Measurements from ENCODE around the gene YPEL4.
"Not testable (repeated sequence)": the region's sequence is repeated elsewhere in the genome, so short reads cannot be mapped to it uniquely, and the experiment has no call there.

Gene YPEL4, protein sequence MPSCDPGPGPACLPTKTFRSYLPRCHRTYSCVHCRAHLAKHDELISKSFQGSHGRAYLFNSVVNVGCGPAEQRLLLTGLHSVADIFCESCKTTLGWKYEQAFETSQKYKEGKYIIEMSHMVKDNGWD

DNA sequence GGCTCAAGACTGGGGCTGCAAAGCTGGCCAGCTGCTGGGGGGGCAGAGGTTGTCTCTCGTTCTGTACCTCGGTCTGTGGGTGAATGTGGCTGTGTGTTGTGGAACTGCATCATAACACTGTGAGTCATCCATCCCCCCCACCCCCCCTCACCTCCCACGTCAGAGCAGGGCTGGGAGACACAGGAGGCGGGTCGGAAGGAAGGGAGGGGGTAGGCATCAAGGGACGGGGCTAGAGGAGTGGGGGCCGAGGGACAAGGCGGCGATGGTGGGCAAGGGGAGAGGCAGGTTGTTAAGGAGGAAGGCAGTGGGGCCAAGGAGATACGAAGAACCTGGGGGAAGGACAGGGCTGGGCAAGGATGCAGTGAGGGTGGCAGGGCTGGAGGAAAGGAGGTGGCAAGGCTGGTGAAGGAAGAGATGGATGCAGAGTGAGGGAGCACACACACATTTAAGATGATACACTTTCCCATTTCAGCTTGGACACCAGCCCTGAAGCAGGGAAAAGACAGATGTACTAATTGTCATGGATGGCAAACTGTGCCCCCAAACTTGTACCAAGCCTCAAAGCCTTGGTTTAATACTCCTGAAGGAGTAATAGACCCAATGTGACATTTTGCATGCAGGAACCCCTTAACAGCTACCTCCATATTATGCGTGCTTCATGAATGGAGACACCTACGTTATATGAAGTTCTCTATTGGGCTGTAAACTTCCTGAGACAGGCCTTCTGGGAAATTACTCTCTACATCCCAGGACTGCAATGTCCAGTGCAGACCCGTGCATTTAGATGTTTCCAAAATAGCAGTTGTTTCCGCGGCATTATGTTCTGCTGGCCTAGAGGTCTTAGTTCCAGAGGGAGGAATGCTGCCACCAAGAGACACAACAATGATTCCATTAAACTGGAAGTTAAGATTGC, at the start of gene YPEL4:
Gene YPEL4 (minus strand): TSS at position 87 of the 913 bp plus-strand sequence. CDS start 2,805 bp downstream, outside the sequence.
- DNase-seq, result no peak

DNA sequence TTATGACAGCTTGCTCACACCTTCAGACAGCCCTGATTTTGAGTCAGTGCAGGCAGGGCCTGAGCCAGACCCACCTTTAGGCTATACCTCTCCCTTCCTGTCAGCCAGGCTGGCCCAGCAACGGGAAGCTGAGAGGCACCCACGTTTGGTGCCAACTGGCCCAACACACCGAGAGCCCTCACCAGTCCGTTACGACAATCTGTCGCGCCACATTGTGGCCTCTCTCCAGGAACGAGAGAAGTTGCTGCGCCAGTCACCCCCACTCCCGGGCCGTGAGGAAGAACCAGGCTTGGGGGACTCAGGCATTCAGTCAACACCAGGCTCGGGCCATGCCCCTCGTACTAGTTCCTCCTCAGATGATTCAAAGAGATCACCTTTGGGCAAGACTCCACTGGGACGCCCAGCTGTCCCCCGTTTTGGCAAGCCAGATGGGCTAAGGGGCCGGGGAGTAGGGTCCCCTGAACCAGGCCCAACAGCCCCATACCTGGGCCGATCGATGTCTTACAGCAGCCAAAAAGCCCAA, 49.2 kb upstream of the YPEL4 start:
- DNase-seq, result no peak

DNA sequence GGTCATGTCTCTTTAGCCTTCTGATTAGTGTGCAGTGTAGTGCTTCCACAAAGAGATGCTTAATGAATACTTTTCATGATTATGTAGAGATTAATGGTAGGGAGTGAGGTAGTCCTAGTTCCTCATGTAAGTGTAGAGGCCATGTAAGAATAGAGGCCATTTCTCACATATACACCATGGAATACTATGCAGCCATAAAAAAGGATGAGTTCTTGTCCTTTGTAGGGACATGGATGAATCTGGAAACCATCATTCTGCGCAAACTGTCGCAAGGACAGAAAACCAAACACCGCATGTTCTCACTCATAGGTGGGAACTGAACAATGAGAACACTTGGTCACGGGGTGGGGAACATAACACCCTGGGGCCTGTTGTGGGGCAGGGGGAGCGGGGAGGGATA, 40.8 kb upstream of the YPEL4 start:
- not testable (repeated sequence) for DNase-seq

DNA sequence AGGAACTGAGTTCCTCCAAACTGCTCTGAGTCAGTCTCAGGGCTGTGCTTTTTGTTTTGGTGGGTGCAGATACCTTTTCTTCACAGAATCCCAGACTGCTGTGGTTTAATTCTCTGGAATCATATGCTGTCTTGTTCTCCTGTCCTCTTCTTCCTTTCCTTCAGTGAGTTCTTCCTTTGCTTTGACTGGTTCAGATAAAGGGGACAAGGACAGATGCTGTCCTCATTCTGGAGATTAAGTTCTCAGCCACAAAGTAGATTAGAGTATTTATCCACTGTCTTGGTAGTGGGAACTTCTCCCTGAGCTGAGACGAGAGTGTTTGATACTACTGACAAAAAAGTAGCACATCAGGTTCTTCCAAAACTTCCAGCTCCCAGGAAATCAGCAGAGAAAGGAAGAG, 31.5 kb upstream of the YPEL4 start:
- DNase-seq, result no peak

DNA sequence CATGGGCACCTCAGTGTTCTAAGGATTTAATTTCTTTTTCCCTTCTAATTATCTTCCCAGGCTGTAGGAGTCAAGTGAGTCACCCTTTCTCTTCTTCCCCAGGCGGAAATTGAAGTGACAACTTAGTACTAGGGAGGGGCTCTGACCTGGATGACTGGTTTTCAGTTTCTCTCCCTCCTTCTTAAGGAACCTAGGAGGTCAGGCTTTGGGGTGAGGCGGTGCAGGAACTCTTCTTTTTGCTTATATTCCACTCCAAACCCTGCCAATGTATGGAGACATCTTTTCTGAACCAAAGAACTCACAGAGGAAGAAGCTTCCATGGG, 30.8 kb upstream of the YPEL4 start:
- DNase-seq, result no peak

DNA sequence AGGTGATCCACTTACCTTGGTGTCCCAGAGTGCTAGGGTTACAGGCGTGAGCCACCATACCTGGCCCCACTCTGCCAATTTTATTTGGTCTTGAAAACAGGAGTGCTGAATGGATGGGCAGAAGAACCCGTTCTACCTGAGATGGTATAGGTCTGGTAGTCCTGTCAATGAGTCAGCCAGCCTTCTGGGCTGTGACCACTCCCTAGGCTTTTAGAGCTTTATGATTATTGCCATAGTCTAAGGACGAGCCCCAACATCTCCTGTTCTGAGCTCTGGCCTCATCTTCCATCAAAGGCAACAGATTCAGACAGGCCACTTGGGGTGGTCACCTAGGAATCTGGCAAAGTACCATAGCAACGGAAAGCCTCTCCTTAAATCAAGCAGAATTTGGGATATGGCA, 29.7 kb upstream of the YPEL4 start:
- no peak for DNase-seq

DNA sequence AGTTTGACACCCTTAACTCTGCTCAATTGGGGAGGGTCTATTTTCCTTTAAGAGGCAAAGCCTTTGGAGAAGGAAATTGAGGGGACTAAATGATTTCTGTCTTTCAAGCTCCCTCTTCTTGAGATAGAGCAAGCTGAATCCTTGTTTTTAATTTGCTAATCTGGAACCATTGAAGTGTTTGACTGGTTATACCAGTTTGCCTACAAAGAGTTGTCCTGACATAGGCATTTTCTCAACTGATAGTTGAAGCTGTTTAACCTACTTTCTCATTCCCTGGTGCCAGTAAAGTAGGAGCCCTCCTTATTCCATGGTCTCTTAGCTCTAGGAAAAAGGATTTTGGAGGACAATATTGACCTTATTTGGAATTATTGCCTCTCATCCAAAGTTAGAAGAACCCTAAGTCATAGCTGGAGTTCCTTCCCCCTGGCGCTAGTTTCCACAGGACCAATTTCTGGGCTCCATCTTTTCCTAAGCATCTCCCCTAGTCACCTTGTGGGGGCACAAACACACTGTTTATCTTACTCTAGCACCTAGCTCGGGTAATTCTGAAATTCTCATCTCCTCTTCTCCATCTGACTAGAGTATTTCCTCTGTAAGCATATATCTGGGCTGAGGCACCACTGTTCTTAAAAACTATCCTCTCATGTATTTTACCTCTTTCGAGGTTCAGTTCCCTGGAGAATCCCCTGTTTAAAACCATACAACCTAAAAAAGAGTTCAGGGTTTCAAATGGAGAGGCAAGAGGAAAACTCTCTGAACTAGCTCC, 25.6 kb upstream of the YPEL4 start:
- no peak for DNase-seq

DNA sequence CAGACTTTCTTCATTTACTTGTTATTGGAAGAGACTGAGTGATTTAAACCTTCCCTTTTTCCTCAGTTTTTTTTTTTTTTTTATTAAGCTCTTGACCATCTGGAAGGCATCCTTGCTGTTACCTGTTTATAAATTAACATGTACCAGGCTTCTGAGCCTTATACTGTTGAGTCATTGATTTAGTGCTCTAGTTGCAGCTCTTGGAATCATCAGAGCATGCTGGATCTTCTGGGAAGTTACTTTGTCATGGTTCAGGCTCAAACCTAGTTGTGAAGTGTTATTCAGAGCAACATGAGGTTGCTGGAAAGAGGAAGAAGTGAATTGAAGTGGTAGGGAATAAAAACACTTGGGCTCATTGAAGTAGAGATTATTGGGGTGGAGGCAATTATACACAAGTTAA, 24.5 kb upstream of the YPEL4 start:
- DNase-seq, result no peak

DNA sequence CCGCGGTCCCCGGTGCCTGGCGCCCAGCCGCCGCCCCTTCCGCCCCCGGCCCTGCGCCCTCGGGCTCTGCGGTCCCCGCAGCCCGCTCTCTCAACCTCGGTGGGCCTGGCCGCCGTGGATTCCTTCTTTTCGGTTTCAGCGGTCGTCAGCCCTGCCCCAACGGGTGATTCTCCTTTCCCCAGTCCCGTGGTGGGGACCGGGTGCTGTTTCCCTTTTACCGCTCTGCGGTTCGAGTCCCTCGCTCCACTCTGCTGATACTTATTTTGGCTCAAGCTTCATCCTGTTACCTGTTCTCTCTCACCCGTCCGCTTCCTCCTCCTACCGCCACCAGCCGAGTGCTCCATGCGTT, 18.7 kb upstream of the YPEL4 start:
- peak in 1 of 2 experiments; percentile 33 for DNase-seq

DNA sequence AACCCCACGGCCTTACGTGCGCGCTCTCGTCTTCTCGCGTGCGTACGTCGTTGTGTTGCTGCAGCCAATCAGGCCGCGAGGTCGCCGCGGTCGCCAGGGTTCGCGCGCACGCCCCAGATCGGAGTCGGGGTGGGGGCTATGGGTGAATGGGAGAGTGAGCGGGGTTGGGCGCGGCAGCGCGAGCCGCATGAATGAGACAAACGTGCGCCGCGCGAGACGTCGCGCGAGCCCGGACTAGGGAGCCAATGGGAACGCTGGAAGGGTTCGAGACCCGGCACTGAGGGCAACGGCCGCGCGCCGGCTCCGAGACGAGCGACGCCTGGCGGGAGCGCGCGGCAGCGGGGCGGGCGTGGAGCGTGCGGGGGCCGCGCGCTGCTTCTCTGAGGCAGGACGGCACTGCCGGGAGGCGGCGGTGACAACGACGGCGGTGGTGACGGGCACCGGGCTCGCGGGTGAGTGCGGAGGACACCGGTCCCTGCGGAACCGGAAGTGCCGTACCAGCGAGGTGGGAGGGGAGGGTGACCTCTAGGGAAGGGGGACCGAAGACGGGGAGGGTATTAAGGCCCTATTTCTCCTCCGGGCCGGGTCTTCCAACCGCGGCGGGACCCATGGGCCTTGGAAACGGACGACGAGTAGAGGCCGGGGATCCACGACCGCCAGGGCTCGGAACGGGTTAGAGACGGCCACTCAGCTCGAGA, 18.2 kb upstream of the YPEL4 start, which contains the start of gene ZDHHC5:
Gene ZDHHC5 (plus strand): TSS at position 379 of the 698 bp plus-strand sequence. CDS start 4,977 bp downstream, outside the sequence.
- DNase-seq, result peak; percentile 97 to 99

DNA sequence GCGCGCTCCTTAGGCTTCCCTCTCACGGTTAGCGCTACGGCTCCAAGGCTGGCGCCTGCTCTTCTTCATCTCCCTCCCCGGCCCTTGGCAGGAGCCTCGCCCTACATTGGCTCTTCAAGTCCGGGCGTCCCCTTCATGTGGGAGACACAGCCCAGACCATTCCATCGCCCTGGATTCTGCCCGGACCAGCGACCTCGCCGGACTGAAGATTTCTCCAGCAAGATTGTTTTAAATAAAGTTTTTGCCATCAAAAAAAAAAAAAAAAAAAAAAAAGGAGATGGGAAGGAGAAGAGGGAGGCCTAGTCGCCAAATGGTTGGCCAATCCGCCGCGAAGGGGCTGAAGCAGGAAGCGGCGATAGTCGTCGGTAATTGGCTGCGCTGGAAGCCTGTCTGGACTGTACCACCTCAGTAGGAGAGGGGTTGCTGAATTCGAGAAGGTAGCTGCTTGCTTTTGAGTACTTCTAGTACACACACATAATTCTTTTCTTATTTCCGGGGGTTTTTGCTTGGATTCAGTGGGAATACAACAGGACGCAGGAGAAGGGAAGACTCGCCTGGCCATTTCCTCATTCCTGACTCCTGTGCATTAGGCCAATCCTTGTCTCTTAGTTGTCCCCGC, 17.5 kb upstream of the YPEL4 start:
- DNase-seq, result peak; percentile 97 to 99

DNA sequence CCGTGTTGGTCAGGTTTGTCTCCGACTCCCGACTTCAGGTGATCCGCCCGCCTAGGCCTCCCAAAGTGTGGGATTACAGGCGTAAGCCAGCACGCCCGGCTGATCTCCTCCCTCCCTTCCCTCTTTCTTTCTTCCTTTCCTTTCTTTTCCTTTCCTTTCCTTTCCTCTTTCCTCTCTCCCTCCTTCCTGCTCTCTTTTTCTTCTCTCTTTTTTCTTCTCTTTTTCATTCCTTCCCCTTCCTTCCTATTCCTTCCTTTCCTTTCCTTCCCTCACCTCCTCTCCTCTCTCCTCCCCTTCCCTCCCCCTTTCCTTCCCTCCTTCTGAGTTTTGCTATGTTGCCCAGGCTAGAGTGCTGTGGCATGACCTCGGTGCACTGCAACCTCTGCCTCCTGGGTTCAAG, 14.3 kb upstream of the YPEL4 start:
- DNase-seq, result no peak

DNA sequence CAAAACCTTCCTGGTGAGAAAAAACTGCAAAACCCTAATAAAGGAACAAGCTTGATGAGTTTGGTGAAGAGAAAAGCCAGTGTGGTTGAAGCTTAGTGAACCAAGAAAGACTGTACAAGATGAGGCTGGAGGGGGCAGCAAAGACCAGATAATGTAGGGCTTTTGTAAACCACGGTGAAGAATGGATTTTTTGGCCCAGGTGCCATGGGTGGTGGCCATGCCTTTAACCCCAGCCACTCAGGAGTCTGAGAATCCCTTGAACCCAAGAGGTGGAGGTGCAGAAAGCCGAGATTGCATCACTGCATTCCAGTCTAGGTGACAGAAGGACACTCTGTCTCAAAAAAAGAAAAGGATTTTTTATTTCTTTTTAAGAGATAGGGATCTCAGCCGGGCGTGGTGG, 13.2 kb upstream of the YPEL4 start:
- DNase-seq, result peak; percentile 12 to 31

DNA sequence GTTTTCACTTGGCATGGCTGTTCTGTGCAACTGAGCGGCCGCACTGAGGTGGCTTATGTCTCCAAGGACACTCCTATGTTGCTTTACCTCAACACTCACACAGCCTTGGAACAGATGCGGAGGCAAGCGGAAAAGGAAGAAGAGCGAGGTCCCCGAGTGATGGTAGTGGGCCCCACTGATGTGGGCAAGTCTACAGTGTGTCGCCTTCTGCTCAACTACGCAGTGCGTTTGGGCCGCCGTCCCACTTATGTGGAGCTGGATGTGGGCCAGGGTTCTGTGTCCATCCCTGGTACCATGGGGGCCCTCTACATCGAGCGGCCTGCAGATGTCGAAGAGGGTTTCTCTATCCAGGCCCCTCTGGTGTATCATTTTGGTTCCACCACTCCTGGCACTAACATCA, 10.0 kb upstream of the YPEL4 start:
- no peak for DNase-seq

DNA sequence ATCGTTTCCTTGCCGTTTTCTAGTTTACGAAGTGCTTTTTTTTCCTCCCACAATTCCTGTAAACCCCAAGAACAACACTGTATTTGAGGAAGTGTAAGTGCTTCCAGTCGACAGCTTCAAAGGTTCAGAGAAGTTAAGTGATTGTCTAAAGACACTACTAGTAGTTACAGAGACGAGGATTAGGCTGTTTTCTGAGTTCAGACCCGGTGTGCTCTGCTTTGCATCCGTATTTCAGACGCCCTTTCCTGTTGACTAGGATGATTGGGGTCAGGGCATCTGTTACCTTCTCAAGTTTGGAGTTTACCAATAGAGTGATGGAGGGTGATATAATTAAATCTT, 8.3 kb upstream of the YPEL4 start:
- peak in 1 of 2 experiments; percentile 16 for DNase-seq

DNA sequence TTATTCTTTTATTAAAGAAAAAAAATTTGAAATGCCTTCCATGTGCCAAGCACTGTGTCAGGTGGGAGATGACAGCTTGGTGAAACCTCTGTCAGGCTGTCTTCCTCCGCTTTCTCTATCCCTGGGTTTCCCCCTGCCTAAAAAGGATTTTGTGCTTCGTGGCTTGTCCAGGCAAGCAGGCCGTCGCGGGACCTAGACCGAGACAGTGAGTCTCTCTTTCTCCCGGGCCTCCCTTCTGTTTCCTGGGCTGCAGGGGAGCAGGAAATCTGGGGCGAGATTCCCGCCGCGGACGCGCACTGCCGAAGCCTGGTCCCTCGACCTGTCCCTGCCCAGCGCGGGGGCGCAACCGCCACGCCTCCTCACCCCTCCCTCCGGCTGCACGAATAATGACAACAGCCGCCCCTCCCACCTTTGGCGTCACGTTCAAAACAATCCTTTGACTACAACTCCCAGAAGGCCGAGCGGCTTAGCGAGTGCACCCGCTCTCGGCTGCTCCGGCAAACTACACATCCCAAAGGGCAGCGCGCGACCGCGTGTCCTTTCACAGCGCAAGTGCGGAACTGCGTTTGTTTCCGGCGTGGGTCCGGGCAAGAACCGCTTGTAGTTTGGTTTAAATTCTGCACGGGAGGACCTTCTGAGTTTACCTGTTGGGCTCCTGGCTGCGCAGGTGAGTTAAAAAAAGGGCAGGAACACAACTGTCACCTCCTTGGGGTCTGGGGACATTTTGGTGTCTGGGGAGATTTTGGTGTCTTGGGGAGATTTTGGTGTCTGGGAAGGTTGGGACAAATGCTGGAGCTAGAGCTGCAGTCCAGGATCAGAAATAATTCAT, 7.7 kb upstream of the YPEL4 start, which contains the start of gene CLP1:
Gene CLP1 (plus strand): TSS at position 569 of the 829 bp plus-strand sequence. CDS start 1,715 bp downstream, outside the sequence.
- peak; percentile 95 to 97 for DNase-seq

DNA sequence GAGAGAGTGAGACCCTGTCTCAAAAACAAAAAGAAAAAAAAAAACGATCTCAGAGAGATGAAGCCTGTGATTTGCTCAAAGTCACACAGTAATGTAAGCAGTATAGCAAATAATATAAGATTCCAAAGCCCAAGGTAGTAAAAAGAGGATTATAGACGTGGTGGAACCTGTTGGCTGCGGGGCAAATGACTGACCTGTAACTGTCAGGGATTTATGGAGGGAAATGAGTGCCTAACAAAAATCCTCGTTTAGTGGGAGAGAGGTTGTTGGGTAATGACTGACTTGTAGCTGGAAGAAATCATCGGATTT, 7.1 kb upstream of the YPEL4 start:
- DNase-seq, result no peak

DNA sequence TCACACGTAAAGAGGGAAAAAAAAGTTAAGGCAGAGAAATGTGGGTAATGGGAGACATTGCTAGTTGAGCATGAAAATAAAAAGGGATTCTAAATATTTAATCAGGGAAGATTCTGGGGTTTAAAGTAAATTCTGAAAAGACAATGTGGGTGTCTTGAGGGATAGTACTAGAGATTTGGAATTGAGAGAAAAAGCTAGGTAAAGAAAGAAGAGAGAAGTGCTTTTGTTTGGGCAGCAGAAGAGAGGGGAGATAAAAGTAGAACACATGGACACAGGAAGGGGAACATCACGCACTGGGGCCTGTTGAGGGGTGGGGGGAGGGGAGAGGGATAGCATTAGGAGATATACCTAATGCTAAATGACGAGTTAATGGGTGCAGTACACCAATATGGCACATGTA, 3.5 kb upstream of the YPEL4 start:
- no peak for DNase-seq

DNA sequence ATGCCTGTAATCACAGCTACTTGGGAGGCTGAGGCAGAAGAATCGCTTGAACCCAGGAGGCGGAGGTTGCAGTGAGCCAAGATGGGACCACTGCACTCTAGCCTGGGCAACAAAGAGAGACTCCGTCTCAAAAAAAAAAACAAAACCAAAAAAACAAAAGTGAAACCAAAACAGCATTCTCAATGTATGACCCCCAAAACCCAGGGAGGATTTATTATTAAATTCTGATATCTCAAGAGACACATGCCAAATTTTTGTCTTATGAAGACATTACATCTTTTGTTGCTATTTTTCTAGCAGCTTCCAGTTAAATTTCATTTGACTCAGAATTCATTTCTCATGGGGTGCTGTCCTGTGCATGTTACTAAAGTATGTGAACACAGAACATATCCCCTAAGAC, 3.0 kb upstream of the YPEL4 start:
- DNase-seq, result no peak

DNA sequence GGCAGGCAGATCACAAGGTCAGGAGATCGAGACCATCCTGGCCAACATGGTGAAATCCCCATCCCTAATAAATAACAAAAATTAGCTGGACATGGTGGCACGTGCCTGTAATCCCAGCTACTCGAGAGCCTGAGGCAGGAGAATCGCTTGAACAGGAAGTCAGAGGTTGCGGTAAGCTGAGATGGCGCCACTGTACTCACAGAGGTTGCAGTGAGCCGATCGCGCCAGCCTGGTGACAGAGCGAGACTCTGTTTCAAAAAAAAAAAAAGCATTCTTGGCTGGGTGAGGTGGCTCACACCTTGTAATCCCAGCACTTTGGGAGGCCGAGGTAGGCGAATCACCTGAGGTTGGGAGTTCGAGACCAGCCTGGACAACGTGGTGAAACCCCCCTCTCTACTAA, 2.5 kb upstream of the YPEL4 start:
- DNase-seq, result peak in 1 of 2 experiments; percentile 36

DNA sequence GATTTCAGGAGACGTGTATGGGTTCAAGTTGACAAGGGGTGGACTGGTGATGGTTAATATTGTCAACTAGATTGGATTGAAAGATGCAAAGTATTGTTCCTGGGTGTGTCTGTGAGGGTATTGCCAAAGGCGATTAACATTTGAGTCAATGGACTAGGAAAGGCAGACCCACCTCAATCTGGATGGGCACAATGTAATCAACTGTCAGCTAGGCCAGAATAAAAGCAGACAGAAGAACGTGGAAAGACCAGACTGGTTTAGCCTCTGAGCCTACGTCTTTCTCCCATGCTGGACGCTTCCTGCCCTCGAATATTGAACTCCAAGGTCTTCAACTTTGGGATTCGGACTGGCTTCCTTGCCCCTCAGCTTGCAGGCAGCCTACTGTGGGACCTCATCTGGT, 1.7 kb upstream of the YPEL4 start:
- DNase-seq, result no peak

DNA sequence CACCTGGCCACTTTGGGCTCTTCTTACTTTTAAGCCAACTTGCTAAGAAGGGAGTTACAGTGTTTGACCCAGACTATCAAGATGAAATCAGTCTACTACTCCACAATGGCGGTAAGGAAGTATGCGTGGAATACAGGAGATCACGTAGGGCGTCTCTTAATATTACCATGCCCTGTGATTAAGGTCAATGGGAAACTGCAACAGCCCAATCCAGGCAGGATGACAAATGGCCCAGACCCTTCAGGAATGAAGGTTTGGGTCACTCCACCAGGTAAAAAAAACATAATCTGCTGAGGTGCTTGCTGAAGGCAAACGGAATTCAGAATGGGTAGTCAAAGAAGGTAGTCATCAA, 1.0 kb upstream of the YPEL4 start:
- no peak for DNase-seq
